SK-N-SH (cell line): ENCODE data around the gene CRTC3.

Experiments
- ELF1 ChIP-seq: IDR thresholded peaks from 2 replicates; pipeline ENCODE4 v1.4.0; 2012
- RAD21 ChIP-seq: IDR thresholded peaks from 2 replicates; pipeline ENCODE4 v1.6.1; 2012; ENCODE audit warnings: mild to moderate bottlenecking, low read length

DNA sequence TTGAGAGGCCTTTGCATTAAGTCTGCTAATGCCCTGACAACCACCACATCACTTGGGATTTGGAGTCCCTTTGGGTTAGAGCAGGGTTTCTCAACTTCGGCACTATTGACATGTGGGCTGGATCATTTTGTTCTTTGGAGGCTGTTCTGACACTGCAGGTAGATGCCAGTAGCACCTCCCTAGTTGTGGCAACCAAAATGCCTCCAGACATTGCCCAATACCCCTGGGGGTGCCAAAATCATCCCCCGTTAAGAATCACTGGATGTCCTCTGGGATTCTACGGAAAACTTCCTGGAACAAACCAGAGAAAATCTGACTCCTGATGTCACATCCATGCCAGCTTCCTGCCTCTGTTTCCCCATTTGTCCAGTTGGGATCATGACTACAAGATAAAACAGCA lies 150.2 kb downstream of the CRTC3 start:
- no peak for TF ChIP-seq ELF1
- TF ChIP-seq RAD21: no peak
